ENCODE results near the gene DYNC1I1.

DYNC1I1 gene

GRCh38 chr7:95893484-95893883, 121.1 kb downstream of the DYNC1I1 start:
- Histone ChIP-seq H3K36me3 (ENCODE audit: insufficient read depth, low read length) (no peaks in the 10 kb centered on the region), H3K79me2 (ENCODE audit: insufficient read depth, low read length) (no peaks in the 10 kb centered on the region), H3K9me2 (replicated peaks; ENCODE audit: low read depth, low read length) (no peaks in the 10 kb centered on the region), H4K20me1 (ENCODE audit: insufficient read depth, low read length, poor library complexity, severe bottlenecking) (no peaks in the 10 kb centered on the region), H3F3A (ENCODE audit: low read depth) (no peaks in the 10 kb centered on the region), H3K4me2 (ENCODE audit: low read depth, low read length, poor library complexity, severe bottlenecking) (no peak overlapping the region), H3K27me3 (ENCODE audit: insufficient read depth, low read length, poor library complexity, severe bottlenecking) (no peaks in the 10 kb centered on the region), H3K4me3 (ENCODE audit: low read length, poor library complexity, severe bottlenecking) (no peak overlapping the region), H3K4me1 (ENCODE audit: insufficient read depth, low read length, poor library complexity, severe bottlenecking) (peaks cover 4% of the 10 kb centered on the region), H3K9ac (ENCODE audit: low read depth, low read length, poor library complexity, severe bottlenecking) (no peak overlapping the region), H3K9me3 (ENCODE audit: insufficient read depth, low read depth, low read length) (no peaks in the 10 kb centered on the region), H2AFZ (ENCODE audit: low read length) (no peak overlapping the region)
- TF ChIP-seq EZH2phosphoT487 (IDR thresholded peaks at IDR 0.05; ENCODE audit: borderline replicate concordance) (no peak), CTCF (conservative IDR thresholded peaks at IDR 0.05; ENCODE audit: low read length) (no peak)

DNA sequence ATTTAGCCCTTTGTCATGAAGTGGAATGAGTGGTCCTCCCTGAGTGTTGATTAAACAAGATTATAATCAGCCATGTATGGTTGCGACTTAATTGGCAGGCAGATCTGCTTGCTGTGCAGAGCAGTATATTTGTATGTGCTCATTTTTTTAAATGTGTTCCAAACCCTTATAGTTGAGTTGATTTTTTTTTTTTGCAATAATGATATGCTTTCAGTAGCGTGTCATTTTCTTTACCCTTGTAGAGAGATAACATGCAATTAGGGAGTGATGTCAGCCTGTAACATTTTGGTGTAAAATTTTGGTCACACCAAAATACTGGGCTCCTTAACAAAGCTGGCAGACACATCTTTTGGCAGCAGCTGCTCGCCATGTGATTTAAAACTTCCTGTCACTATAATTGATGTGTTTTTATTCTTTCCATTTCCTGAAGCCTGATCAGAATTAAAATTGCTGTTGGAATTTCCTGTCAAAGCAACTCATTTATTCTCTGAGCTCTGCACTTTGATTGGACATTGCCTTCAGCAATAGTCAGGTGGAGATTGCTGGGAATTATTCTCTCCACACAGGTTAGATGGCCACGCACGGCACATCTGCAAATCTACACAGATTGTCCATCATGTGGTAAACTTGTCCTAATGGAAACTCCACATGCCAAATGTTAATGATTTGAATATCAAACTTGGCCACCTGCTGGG, 125.3 kb downstream of the DYNC1I1 start:
- H3K27me3 ChIP-seq (ENCODE audit: insufficient read depth, low read length, poor library complexity, severe bottlenecking), result no peaks in the 10 kb centered on the region

DNA sequence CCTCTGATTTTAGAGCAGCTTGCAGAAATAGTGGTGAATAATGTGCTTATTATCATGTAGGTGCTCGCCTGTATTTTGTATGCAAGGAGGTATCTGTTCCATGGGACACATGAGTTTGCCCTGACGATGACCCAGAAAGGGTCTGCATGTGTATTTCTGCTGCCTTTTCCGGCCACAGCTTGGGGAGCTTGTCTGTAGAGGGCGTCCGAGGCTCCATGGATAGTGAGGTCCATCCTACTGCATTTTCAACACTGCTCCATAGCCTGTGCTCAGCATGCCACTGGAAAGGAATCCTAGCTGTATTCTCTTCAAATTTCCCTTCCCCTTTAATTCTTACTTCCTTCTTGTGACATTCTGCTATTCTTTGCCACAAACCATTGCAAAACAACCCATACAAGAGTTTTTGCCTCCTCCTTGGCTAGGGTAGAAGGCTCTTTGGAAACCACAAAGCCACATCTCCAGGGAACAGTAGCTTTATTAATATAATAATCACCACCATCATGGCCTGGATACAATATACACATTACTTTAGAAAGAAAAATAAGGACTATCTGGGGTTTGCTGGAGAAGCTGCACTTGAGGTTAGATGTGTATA, 127.7 kb downstream of the DYNC1I1 start:
- H4K20me1 ChIP-seq (ENCODE audit: insufficient read depth, low read length, poor library complexity, severe bottlenecking), result no peaks in the 10 kb centered on the region
- H3K79me2 ChIP-seq (ENCODE audit: insufficient read depth, low read length), result no peaks in the 10 kb centered on the region
- no peaks in the 10 kb centered on the region for H3K36me3 ChIP-seq (ENCODE audit: insufficient read depth, low read length)
- no peak overlapping the region for H3K4me2 ChIP-seq (ENCODE audit: low read depth, low read length, poor library complexity, severe bottlenecking)
- H3K27me3 ChIP-seq (ENCODE audit: insufficient read depth, low read length, poor library complexity, severe bottlenecking), result no peaks in the 10 kb centered on the region
- H3K4me1 ChIP-seq (ENCODE audit: insufficient read depth, low read length, poor library complexity, severe bottlenecking), result peaks cover 4% of the 10 kb centered on the region
- H3F3A ChIP-seq (ENCODE audit: low read depth), result no peaks in the 10 kb centered on the region
- no peak overlapping the region for H2AFZ ChIP-seq (ENCODE audit: low read length)
- no peaks in the 10 kb centered on the region for H3K9me2 ChIP-seq (replicated peaks; ENCODE audit: low read depth, low read length)
- no peaks in the 10 kb centered on the region for H3K9me3 ChIP-seq (ENCODE audit: insufficient read depth, low read depth, low read length)
- no peak for TF ChIP-seq CTCF (conservative IDR thresholded peaks at IDR 0.05; ENCODE audit: low read length)
- no peak for TF ChIP-seq EZH2phosphoT487 (IDR thresholded peaks at IDR 0.05; ENCODE audit: borderline replicate concordance)
- H3K4me3 ChIP-seq (ENCODE audit: low read length, poor library complexity, severe bottlenecking), result no peak overlapping the region
- H3K9ac ChIP-seq (ENCODE audit: low read depth, low read length, poor library complexity, severe bottlenecking), result no peak overlapping the region

More for the DNA sequence above, 125.3 kb downstream of the DYNC1I1 start:
- Histone ChIP-seq H4K20me1 (ENCODE audit: insufficient read depth, low read length, poor library complexity, severe bottlenecking) (no peaks in the 10 kb centered on the region), H3K9me2 (replicated peaks; ENCODE audit: low read depth, low read length) (no peaks in the 10 kb centered on the region), H3K4me1 (ENCODE audit: insufficient read depth, low read length, poor library complexity, severe bottlenecking) (peaks cover 4% of the 10 kb centered on the region), H3F3A (ENCODE audit: low read depth) (no peaks in the 10 kb centered on the region), H3K4me3 (ENCODE audit: low read length, poor library complexity, severe bottlenecking) (no peak overlapping the region), H3K36me3 (ENCODE audit: insufficient read depth, low read length) (no peaks in the 10 kb centered on the region), H3K9me3 (ENCODE audit: insufficient read depth, low read depth, low read length) (no peaks in the 10 kb centered on the region), H3K4me2 (ENCODE audit: low read depth, low read length, poor library complexity, severe bottlenecking) (no peak overlapping the region), H3K79me2 (ENCODE audit: insufficient read depth, low read length) (no peaks in the 10 kb centered on the region), H3K9ac (ENCODE audit: low read depth, low read length, poor library complexity, severe bottlenecking) (no peak overlapping the region), H2AFZ (ENCODE audit: low read length) (no peak overlapping the region)
- no peak for TF ChIP-seq EZH2phosphoT487 (IDR thresholded peaks at IDR 0.05; ENCODE audit: borderline replicate concordance)
- no peak for TF ChIP-seq CTCF (conservative IDR thresholded peaks at IDR 0.05; ENCODE audit: low read length)

All from Loucy (cell line).